Left lung (tissue), 10 donors: ENCODE results near the gene HOXD12. TPM values are rescaled to one million over a fixed set of nuclear protein-coding genes. Genes with fewer than 3 reads are reported as not detected.

ENCODE experiments used
- ATAC-seq: fragments of 200-7000 bp; cut with Tn5 transposase; one replicate; pipeline ENCODE4 v1.9.1; 2020; ENCODE audit warnings: moderate library complexity
- DNase-seq, 4 donors: peaks; one replicate each; pipeline ENCODE4 v3.0.0-alpha.2; 2013 to 2020
- H3K27ac ChIP-seq, 2 donors: fragments of 200-600 bp; sonication (generic) in 1 of 2; one replicate each; pipeline versions ENCODE4 v1.5.0 to v1.8.0; 2020 to 2021
- H3K27me3 ChIP-seq, 2 donors: fragments of 200-600 bp; sonication (generic) in 1 of 2; one replicate each; pipeline versions ENCODE4 v1.5.0 to v1.8.0; 2020 to 2021
- H3K36me3 ChIP-seq, 2 donors: fragments of 200-600 bp; sonication (generic) in 1 of 2; one replicate each; pipeline versions ENCODE4 v1.5.0 to v1.8.0; 2020 to 2021
- H3K4me1 ChIP-seq, 2 donors: fragments of 200-600 bp; one replicate each; pipeline ENCODE4 v1.8.0; 2021
- H3K4me3 ChIP-seq, 2 donors: fragments of 200-600 bp; sonication (generic) in 1 of 2; one replicate each; pipeline versions ENCODE4 v1.5.0 to v1.8.0; 2020 to 2021; ENCODE audit warnings: mild to moderate bottlenecking in 1 of 2
- H3K9me3 ChIP-seq, 2 donors: fragments of 200-600 bp; sonication (generic) in 1 of 2; one replicate each; pipeline versions ENCODE4 v1.5.0 to v1.8.0; 2020 to 2021
- intact Hi-C, 2 donors: fragments of 100-400 bp; cut with DNase I; formaldehyde crosslinking; loops; one replicate each; pipeline versions ENCODE4 v1.11.2 to v1.14.2; 2022
- polyA plus RNA-seq, 6 donors: library from polyadenylated mRNA; unstranded; fragments of 120-200 nt; gene quantifications; one replicate each; pipeline ENCODE4 v1.2.1, GENCODE V29; 2013; ENCODE audit not compliant: insufficient read length in 6 of 6
- total RNA-seq, 2 donors: library from RNA; stranded (reverse); fragmentation: NEBNext Ultra II Directional; extraction: Animal tissue kit (Norgen Biotek cat#: 25700); gene quantifications; one replicate each; pipeline ENCODE4 v1.2.1, GENCODE V29; 2021
- TF ChIP-seq, protein P1 (sequence below), 2 donors: fragments of 200-600 bp; sonication (generic) in 1 of 2; IDR thresholded peaks; one replicate each; pipeline versions ENCODE4 v1.5.0 to v1.8.0; 2021; ENCODE audit warnings: antibody characterized with exemption in 2 of 2
- donor health status: DM: no; HTN: yes; CAD: no.
- donor health status: DM: no; HTN: no; CAD: no.

The HOXD12 gene
- total and polyA plus RNA-seq, 8 donors = not detected

DNA sequence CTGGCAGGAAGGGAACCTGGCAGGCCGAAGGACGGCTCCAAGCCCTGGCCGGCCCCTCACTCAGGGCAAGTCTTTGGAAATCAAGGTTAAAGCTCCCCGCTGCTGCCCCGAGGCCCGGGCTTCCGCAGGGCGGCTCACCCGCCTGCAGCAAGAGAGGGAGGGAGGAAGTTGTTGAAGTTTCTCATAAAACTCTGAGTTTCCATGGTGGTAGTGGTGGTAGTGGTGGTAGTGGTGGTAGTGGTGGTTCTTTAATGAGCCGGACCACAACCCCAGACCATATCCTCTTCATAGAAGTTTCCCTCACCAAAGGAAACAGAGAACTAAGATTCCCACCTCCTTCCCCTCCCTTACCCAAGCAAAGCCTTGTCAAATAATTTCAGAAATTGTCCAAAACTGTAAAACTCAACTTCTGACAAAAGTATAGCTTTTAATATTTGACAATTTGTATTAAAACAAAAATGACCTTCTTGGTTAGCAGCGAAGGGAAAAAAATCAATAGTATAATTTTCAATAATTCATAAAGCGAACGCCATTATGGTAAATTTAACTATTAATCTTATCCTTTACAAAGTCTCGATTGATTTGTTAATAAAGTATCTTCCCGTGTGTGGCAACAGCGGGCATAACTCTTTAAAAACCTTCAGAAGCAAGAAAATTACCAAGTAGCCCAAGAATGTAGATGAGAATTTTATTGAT lies 15.5 kb downstream of the HOXD12 start:
- peaks cover 99 to 100% of the 10 kb centered on the region in 2 donors for H3K27me3 ChIP-seq
- intact Hi-C loops = no loop called here

DNA sequence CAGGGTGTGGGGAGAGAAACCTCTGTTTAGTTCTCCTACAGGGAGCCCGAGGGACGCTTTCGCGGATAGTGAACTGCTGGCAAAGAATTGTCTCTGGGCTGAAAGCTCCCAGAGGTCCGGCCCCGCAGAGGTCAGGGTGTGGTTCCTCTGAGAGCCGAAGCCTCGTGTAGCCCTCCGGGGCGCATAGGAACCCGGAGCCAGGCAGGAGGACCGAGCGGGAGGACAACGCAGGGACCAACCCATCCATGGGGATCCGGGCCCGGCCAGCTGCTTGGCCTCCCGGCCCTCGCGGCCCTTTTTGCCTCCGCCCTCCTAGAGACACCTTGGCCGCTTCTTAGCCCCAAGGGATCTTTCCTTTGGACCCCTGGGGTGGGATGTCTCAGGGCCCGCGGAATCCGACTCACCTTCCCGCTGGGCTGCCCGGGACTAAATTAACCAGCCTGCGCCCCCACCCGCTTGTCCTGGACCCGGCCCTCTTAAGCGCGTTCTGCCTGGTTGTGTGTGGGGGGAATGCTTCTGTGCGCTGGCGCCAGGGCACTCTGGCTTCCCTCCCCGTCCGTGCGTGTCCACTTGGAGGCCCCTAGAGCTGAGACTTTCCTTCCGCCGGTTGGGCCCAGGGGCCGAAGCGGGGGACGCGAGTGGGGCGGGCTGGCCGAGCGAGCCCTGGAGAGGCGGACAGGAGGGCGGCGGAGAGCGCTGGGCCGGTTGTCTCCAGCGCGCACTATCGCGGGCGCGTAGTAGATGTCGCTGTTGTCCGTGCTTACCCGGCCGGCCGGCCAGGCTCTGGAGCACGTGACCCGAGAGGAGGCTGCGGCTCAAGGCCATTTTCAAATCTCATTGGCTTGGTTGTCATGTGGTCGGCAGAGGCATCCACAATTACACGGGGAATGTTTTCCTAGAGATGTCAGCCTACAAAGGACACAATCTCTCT lies 16.6 kb downstream of the HOXD12 start, which contains the start of gene HOXD10:
TSS of gene HOXD10 (plus strand) at position 896 of the 931 bp plus-strand sequence. CDS start 56 bp downstream, outside the sequence.
- intact Hi-C loops = no loop called here
- H3K36me3 ChIP-seq = no peaks in the 10 kb centered on the region
- TF ChIP-seq, protein P1, sequence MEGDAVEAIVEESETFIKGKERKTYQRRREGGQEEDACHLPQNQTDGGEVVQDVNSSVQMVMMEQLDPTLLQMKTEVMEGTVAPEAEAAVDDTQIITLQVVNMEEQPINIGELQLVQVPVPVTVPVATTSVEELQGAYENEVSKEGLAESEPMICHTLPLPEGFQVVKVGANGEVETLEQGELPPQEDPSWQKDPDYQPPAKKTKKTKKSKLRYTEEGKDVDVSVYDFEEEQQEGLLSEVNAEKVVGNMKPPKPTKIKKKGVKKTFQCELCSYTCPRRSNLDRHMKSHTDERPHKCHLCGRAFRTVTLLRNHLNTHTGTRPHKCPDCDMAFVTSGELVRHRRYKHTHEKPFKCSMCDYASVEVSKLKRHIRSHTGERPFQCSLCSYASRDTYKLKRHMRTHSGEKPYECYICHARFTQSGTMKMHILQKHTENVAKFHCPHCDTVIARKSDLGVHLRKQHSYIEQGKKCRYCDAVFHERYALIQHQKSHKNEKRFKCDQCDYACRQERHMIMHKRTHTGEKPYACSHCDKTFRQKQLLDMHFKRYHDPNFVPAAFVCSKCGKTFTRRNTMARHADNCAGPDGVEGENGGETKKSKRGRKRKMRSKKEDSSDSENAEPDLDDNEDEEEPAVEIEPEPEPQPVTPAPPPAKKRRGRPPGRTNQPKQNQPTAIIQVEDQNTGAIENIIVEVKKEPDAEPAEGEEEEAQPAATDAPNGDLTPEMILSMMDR (IDR thresholded peaks at IDR 0.05) = no peak
- ATAC-seq (peak; percentile 53), DNase-seq (peak in 2 of 4 donors; percentile 39 to 78)
- peaks cover 99 to 100% of the 10 kb centered on the region in 2 donors for H3K27me3 ChIP-seq
- no peaks in the 10 kb centered on the region for H3K9me3 ChIP-seq
- no peak within 1 kb of the TSS for H3K27ac ChIP-seq
- H3K4me3 ChIP-seq = no peak within 1 kb of the TSS
- no peaks in the 10 kb centered on the region for H3K4me1 ChIP-seq

More for the DNA sequence above, 15.5 kb downstream of the HOXD12 start:
- TF ChIP-seq, protein P1 (IDR thresholded peaks at IDR 0.05) = no peak
- peak in 1 of 4 donors; percentile 67 for DNase-seq
- ATAC-seq = no peak
- H3K4me1 ChIP-seq = no peaks in the 10 kb centered on the region
- H3K27ac ChIP-seq = no peak overlapping the region
- H3K4me3 ChIP-seq = no peak overlapping the region
- no peaks in the 10 kb centered on the region for H3K36me3 ChIP-seq
- no peaks in the 10 kb centered on the region for H3K9me3 ChIP-seq

DNA sequence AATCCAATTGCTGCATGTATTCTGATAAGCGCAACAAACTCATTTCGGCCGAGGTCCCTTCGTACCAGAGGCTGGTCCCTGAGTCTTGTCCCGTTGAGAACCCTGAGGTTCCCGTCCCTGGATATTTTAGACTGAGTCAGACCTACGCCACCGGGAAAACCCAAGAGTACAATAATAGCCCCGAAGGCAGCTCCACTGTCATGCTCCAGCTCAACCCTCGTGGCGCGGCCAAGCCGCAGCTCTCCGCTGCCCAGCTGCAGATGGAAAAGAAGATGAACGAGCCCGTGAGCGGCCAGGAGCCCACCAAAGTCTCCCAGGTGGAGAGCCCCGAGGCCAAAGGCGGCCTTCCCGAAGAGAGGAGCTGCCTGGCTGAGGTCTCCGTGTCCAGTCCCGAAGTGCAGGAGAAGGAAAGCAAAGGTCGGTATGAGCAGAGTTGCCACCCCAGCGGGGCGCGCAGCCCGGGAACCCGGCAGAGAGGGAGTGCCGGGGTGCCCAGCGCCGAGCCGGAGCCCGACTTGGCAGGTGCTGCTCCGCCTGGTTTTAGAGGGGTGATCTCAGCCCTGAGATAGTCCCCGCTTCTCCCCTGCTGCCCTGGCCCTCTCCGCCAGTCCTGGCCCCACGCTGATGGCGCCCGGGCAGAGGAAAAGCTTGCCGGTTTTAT lies 17.7 kb downstream of the HOXD12 start:
- Histone ChIP-seq H3K27me3 (peaks cover 99 to 100% of the 10 kb centered on the region in 2 donors), H3K9me3 (no peaks in the 10 kb centered on the region), H3K36me3 (no peaks in the 10 kb centered on the region), H3K27ac (no peak overlapping the region), H3K4me1 (peaks cover 0 to 4% of the 10 kb centered on the region in 2 donors), H3K4me3 (no peak overlapping the region)
- DNase-seq (peak in 1 of 4 donors; percentile 68), ATAC-seq (no peak)
- intact Hi-C loops = no loop called here
- TF ChIP-seq, protein P1 (IDR thresholded peaks at IDR 0.05) = no peak

DNA sequence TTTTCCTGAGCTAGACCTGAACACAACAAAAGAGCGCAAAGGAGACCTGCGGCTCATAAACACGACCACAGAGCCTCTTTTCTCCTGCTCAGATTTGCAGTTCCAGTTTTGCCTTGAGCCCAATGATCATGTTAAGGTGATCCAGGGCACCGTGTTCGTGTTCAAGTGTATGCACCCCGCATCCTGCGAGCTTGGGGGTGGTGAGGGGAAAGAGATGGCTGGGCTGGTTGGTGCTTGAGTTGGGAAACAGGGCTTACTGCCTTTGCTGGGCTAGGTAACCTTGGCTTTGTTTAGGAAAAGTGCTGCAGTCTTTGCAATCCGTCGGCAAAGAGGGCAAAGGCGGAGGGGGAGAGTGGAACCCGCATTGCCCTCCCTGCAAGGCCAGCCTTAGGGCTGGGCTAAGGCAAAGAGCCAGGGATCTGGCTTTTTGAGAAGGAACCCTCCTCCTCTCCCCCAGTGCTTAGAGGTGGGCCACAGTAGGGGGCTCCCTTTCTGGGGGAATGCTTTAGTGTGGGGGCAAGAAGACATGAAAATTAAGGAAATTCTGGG lies 18.3 kb downstream of the HOXD12 start:
- Histone ChIP-seq H3K27ac (no peak overlapping the region), H3K27me3 (peaks cover 99 to 100% of the 10 kb centered on the region in 2 donors), H3K4me3 (no peak overlapping the region), H3K36me3 (no peaks in the 10 kb centered on the region), H3K9me3 (no peaks in the 10 kb centered on the region), H3K4me1 (peaks cover 0 to 10% of the 10 kb centered on the region in 2 donors)
- TF ChIP-seq, protein P1 (IDR thresholded peaks at IDR 0.05) = no peak
- intact Hi-C loops = no loop called here
- ATAC-seq = no peak
- DNase-seq = no peak
